SK-N-SH treated with all-trans-retinoic acid at 6 μM for 48 hours (cell line): ENCODE data around the gene SERINC3.

Experiments used
- ATAC-seq: fragments of 200-7000 bp; cut with Tn5 transposase; 3 replicates; pipeline ENCODE4 v1.9.1; 2020; ENCODE audit warnings: mild to moderate bottlenecking, moderate library complexity
- ARNTL ChIP-seq: fragments of 450-650 bp; formaldehyde crosslinking; IDR thresholded peaks from 2 replicates; pipeline ENCODE4 v1.5.0; 2020; ENCODE audit warnings: low read depth, mild to moderate bottlenecking, moderate library complexity, borderline replicate concordance
- BACH2 ChIP-seq: fragments of 250-450 bp; sonication (Bioruptor Pico); IDR thresholded peaks from 2 replicates; pipeline ENCODE4 v1.9.0; 2021; ENCODE audit warnings: mild to moderate bottlenecking, borderline replicate concordance
- CSDC2 ChIP-seq: fragments of 250-450 bp; sonication (Bioruptor Pico); IDR thresholded peaks from 2 replicates; pipeline ENCODE4 v1.5.0; 2020; ENCODE audit warnings: mild to moderate bottlenecking, moderate library complexity
- ESRRG ChIP-seq: fragments of 250-450 bp; sonication (Bioruptor Pico); IDR thresholded peaks from 2 replicates; pipeline ENCODE4 v1.6.1; 2021; ENCODE audit warnings: mild to moderate bottlenecking
- GLIS3 ChIP-seq: fragments of 250-450 bp; sonication (Bioruptor Pico); IDR thresholded peaks from 2 replicates; pipeline ENCODE4 v1.5.0; 2020; ENCODE audit warnings: mild to moderate bottlenecking, moderate library complexity
- OSR1 ChIP-seq: fragments of 250-450 bp; sonication (Bioruptor Pico); IDR thresholded peaks from 2 replicates; pipeline ENCODE4 v1.8.0; 2022; ENCODE audit warnings: moderate library complexity, mild to moderate bottlenecking, inconsistent platforms
- PPARA ChIP-seq: fragments of 250-450 bp; sonication (Bioruptor Pico); IDR thresholded peaks from 2 replicates; pipeline ENCODE4 v1.5.0; 2020; ENCODE audit warnings: mild to moderate bottlenecking, borderline replicate concordance
- RARB ChIP-seq: fragments of 250-450 bp; sonication (Bioruptor Pico); IDR thresholded peaks from 2 replicates; pipeline ENCODE4 v1.8.0; 2021; ENCODE audit warnings: mild to moderate bottlenecking, moderate library complexity
- SNAI2 ChIP-seq: fragments of 250-450 bp; sonication (Bioruptor Pico); IDR thresholded peaks from 2 replicates; pipeline ENCODE4 v1.5.0; 2020; ENCODE audit warnings: mild to moderate bottlenecking, moderate library complexity
- TCF4 ChIP-seq: fragments of 250-450 bp; sonication (Bioruptor Pico); IDR thresholded peaks from 2 replicates; pipeline ENCODE4 v1.8.0; 2021; ENCODE audit warnings: mild to moderate bottlenecking, moderate library complexity, borderline replicate concordance
- TOX ChIP-seq: fragments of 250-450 bp; sonication (Bioruptor Pico); IDR thresholded peaks from 2 replicates; pipeline ENCODE4 v1.8.0; 2021; ENCODE audit warnings: mild to moderate bottlenecking, moderate library complexity, borderline replicate concordance
- ZNF565 ChIP-seq: fragments of 450-650 bp; formaldehyde crosslinking; conservative IDR thresholded peaks from 2 replicates; pipeline ENCODE4 v1.5.0; 2020; ENCODE audit warnings: low read depth, mild to moderate bottlenecking, moderate library complexity
- ZNF8 ChIP-seq: fragments of 450-650 bp; formaldehyde crosslinking; IDR thresholded peaks from 2 replicates; pipeline ENCODE4 v1.5.0; 2020; ENCODE audit warnings: mild to moderate bottlenecking, moderate library complexity
- TF ChIP-seq, protein P1 (sequence below): fragments of 250-450 bp; sonication (Bioruptor Pico); IDR thresholded peaks from 2 replicates; pipeline ENCODE4 v1.5.0; 2020; ENCODE audit warnings: mild to moderate bottlenecking, moderate library complexity
- TF ChIP-seq, protein P2 (sequence below): fragments of 250-450 bp; sonication (Bioruptor Pico); IDR thresholded peaks from 2 replicates; pipeline ENCODE4 v1.8.0; 2021; ENCODE audit warnings: low read depth, mild to moderate bottlenecking, moderate library complexity, borderline replicate concordance
- TF ChIP-seq, protein P3 (sequence below): fragments of 250-450 bp; sonication (Bioruptor Pico); IDR thresholded peaks from 2 replicates; pipeline ENCODE4 v1.5.1; 2021; ENCODE audit warnings: mild to moderate bottlenecking, moderate library complexity
- TF ChIP-seq, protein P4 (sequence below): fragments of 250-450 bp; sonication (Bioruptor Pico); IDR thresholded peaks from 2 replicates; pipeline ENCODE4 v1.8.0; 2020; ENCODE audit warnings: mild to moderate bottlenecking, moderate library complexity, borderline replicate concordance

SERINC3 gene

DNA sequence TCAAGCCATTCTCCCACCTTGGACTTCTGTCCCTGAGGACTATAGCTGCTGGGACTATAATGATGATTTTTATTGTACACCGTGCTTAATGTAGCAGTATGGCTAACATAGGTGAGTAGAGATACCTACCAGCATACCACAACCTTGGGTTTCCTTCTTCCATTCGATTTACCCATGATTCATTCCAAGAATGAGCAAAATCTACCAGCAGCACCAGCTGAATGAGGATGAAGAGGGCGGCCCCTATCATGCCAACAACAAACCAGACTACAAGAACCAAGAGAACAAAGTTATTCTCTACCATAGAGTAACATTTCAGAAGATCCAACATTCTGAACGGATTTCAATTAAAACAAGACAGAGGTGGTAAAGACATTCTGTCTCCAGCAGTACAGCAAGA is 12.1 kb downstream of the SERINC3 start:
- ATAC-seq, result no peak
- TF ChIP-seq OSR1 (CRISPR knock-in tag) (no peak), RARB (CRISPR knock-in tag) (no peak), SNAI2 (CRISPR knock-in tag) (no peak), CSDC2 (CRISPR knock-in tag) (no peak), BACH2 (no peak), ZNF8 (CRISPR knock-in tag) (no peak), ARNTL (CRISPR knock-in tag) (no peak), TCF4 (CRISPR knock-in tag) (no peak)
- TF ChIP-seq, protein P1, sequence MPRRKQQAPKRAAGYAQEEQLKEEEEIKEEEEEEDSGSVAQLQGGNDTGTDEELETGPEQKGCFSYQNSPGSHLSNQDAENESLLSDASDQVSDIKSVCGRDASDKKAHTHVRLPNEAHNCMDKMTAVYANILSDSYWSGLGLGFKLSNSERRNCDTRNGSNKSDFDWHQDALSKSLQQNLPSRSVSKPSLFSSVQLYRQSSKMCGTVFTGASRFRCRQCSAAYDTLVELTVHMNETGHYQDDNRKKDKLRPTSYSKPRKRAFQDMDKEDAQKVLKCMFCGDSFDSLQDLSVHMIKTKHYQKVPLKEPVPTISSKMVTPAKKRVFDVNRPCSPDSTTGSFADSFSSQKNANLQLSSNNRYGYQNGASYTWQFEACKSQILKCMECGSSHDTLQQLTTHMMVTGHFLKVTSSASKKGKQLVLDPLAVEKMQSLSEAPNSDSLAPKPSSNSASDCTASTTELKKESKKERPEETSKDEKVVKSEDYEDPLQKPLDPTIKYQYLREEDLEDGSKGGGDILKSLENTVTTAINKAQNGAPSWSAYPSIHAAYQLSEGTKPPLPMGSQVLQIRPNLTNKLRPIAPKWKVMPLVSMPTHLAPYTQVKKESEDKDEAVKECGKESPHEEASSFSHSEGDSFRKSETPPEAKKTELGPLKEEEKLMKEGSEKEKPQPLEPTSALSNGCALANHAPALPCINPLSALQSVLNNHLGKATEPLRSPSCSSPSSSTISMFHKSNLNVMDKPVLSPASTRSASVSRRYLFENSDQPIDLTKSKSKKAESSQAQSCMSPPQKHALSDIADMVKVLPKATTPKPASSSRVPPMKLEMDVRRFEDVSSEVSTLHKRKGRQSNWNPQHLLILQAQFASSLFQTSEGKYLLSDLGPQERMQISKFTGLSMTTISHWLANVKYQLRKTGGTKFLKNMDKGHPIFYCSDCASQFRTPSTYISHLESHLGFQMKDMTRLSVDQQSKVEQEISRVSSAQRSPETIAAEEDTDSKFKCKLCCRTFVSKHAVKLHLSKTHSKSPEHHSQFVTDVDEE (CRISPR knock-in tag), result no peak
- TF ChIP-seq, protein P2, sequence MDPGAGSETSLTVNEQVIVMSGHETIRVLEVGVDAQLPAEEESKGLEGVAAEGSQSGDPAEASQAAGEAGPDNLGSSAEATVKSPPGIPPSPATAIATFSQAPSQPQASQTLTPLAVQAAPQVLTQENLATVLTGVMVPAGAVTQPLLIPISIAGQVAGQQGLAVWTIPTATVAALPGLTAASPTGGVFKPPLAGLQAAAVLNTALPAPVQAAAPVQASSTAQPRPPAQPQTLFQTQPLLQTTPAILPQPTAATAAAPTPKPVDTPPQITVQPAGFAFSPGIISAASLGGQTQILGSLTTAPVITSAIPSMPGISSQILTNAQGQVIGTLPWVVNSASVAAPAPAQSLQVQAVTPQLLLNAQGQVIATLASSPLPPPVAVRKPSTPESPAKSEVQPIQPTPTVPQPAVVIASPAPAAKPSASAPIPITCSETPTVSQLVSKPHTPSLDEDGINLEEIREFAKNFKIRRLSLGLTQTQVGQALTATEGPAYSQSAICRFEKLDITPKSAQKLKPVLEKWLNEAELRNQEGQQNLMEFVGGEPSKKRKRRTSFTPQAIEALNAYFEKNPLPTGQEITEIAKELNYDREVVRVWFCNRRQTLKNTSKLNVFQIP (CRISPR knock-in tag), result no peak
- TF ChIP-seq, protein P3, sequence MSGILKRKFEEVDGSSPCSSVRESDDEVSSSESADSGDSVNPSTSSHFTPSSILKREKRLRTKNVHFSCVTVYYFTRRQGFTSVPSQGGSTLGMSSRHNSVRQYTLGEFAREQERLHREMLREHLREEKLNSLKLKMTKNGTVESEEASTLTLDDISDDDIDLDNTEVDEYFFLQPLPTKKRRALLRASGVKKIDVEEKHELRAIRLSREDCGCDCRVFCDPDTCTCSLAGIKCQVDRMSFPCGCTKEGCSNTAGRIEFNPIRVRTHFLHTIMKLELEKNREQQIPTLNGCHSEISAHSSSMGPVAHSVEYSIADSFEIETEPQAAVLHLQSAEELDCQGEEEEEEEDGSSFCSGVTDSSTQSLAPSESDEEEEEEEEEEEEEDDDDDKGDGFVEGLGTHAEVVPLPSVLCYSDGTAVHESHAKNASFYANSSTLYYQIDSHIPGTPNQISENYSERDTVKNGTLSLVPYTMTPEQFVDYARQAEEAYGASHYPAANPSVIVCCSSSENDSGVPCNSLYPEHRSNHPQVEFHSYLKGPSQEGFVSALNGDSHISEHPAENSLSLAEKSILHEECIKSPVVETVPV (CRISPR knock-in tag), result no peak
- TF ChIP-seq, protein P4, sequence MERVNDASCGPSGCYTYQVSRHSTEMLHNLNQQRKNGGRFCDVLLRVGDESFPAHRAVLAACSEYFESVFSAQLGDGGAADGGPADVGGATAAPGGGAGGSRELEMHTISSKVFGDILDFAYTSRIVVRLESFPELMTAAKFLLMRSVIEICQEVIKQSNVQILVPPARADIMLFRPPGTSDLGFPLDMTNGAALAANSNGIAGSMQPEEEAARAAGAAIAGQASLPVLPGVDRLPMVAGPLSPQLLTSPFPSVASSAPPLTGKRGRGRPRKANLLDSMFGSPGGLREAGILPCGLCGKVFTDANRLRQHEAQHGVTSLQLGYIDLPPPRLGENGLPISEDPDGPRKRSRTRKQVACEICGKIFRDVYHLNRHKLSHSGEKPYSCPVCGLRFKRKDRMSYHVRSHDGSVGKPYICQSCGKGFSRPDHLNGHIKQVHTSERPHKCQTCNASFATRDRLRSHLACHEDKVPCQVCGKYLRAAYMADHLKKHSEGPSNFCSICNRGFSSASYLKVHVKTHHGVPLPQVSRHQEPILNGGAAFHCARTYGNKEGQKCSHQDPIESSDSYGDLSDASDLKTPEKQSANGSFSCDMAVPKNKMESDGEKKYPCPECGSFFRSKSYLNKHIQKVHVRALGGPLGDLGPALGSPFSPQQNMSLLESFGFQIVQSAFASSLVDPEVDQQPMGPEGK (CRISPR knock-in tag), result no peak

DNA sequence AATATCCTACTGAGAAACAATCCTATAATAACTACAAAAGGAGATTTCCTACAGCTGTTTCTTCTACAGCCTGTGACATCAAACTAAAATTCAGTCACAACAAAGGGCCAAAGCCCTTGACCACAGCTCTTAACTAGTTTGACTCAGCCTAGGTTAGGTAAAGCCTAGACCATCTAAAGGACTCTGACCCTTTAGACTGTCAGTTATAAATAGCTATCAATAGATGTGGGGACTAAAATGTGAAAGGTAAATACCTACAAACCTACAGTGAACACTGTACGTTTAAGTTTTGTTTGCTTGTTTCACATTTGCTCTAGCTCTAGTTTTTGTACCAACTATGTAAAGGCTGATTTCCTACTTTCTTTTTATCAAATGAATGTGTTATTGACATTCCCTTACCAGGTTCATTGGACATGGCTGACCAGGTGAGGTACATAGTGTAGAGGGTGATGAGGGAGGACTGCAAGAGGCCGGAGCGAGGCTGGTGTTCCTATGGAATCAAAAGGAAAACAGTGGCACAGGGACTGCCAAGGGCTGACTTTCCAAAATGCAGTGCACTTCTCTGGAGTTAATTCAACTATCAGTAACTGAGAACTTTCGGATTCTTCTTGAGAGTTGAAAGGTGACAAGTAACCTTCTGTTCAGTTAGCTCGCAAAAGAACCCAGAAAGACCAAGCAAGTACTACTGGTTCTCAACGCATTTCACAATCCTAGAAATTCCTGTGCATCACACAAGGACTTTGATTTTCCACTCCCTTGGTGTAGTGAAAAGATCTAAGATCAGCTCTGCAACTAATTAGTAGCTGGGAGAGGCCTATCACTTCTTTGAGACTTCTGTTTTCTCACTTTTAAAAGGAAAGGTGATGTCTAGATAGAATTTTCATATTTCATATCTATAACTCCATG is 17.2 kb downstream of the SERINC3 start:
- TF ChIP-seq TOX (CRISPR knock-in tag) (no peak), GLIS3 (CRISPR knock-in tag) (no peak), ESRRG (no peak), ZNF565 (no peak), BACH2 (no peak)
- TF ChIP-seq, protein P3 (CRISPR knock-in tag), result no peak
- ATAC-seq, result no peak

GRCh38 chr20:44502968-44503367 is 18.9 kb downstream of the SERINC3 start:
- TF ChIP-seq ARNTL (CRISPR knock-in tag), result no peak
- TF ChIP-seq ZNF8 (CRISPR knock-in tag), result no peak
- TF ChIP-seq, protein P4 (CRISPR knock-in tag), result no peak
- TF ChIP-seq, protein P2 (CRISPR knock-in tag), result no peak
- no peak for TF ChIP-seq ZNF565
- no peak for TF ChIP-seq PPARA (CRISPR knock-in tag)
- no peak for TF ChIP-seq ESRRG
- TF ChIP-seq, all 23 proteins: peak for 0
- ATAC-seq, result no peak
